ENCODE measurements around the gene RAB11FIP4. TPM values are rescaled to one million over a fixed set of nuclear protein-coding genes. Genes with fewer than 3 reads are reported as not detected.

RAB11FIP4 gene
- total and polyA plus RNA-seq, 9 of the 15 experiments (the other 6 are each of a cell fraction or from before 2014, with no cell fraction given) = 0.62 to 16.6 (median 8.9) TPM

DNA sequence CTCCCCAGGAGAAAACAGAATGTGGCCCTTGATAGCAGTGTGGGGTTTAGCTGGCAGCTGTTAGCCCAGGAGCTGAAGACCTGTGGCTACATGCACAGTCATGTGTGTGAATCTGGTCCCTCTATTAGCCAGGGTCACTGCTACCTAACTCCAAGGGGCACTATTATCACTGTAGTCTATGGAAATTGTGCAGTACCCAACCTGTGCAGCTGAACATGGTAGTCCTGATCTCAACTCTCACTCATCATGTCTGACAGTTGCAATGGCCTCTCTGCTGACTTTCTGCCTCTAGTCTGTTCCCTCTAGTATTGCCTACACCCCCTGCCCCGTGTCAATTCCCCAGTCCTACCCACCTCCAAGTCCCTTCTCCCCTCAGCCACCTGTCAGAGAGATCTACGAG, 67.4 kb downstream of the RAB11FIP4 start (continued):
- TF ChIP-seq, protein P1, sequence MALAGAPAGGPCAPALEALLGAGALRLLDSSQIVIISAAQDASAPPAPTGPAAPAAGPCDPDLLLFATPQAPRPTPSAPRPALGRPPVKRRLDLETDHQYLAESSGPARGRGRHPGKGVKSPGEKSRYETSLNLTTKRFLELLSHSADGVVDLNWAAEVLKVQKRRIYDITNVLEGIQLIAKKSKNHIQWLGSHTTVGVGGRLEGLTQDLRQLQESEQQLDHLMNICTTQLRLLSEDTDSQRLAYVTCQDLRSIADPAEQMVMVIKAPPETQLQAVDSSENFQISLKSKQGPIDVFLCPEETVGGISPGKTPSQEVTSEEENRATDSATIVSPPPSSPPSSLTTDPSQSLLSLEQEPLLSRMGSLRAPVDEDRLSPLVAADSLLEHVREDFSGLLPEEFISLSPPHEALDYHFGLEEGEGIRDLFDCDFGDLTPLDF (CRISPR knock-in tag; IDR thresholded peaks at IDR 0.05) = no peak
- TF ChIP-seq CSDE1 (IDR thresholded peaks at IDR 0.05) (no peak), RUNX1 (IDR thresholded peaks at IDR 0.05; ENCODE audit: low read depth) (no peak)

DNA sequence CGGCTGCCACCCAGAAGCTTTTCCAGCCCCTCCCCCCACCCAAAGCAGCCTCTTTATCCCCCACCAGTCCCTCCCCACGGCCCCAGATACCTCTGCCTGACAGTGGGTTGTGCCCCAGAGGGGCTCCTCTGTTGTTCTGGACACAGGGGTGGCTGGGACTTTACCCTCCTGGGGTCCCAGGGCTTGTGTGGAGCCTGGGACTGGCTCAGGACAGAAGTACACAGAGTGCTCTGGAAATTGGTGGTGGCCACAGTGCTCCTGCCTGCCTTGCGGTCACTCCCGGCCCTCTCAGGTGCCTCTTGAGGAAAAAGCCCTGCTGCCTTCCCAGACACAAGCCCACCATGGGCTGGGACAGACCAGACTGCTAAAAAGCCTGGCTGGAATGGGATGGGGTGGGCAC, 68.2 kb downstream of the RAB11FIP4 start:
- Histone ChIP-seq H2AFZ (ENCODE audit: low read depth, low read length) (no peak overlapping the region), H3K9me3 (replicated peaks; ENCODE audit: control insufficient read depth, insufficient read depth, low read depth, low read length) (no peaks in the 10 kb centered on the region), H3K27ac (ENCODE audit: extremely low read depth, low read depth, low read length) (no peak overlapping the region), H3K9me1 (ENCODE audit: control insufficient read depth, insufficient read depth, low read length) (no peaks in the 10 kb centered on the region), H4K20me1 (replicated peaks; ENCODE audit: control insufficient read depth, insufficient read depth, low read length) (no peaks in the 10 kb centered on the region), H3K36me3 (ENCODE audit: control insufficient read depth, insufficient read depth, low read length) (no peaks in the 10 kb centered on the region), H3K4me2 (ENCODE audit: insufficient read depth, low read length) (no peak overlapping the region), H3K9ac (ENCODE audit: insufficient read depth in 1 of 2, low read depth in 2 of 2, low read length in 2 of 2) (peak overlapping the region in 1 of 2 experiments; percentile 57; a peak in 1 of 4 replicates), H3K4me3 (no peak overlapping the region), H3K79me2 (ENCODE audit: control insufficient read depth, insufficient read depth, low read length) (no peaks in the 10 kb centered on the region), H3K4me1 (replicated peaks in 1 of 2; ENCODE audit: control insufficient read depth in 2 of 2, insufficient read depth in 2 of 2, low read length in 2 of 2) (peaks cover 26 to 34% of the 10 kb centered on the region in 2 experiments), H3K27me3 (ENCODE audit: control insufficient read depth in 2 of 2, insufficient read depth in 2 of 2, low read length in 2 of 2) (no peaks in the 10 kb centered on the region)
- in situ Hi-C loops (cut with MboI) (no loop called here), intact Hi-C loops (cut with micrococcal nuclease) (loop anchor here (5.0 kb wide), 1 partner anchor 48 kb away; no protein-coding TSS in a partner anchor)
- WGBS (ENCODE audit: insufficient coverage, low coverage, missing lambda C conversion rate) = 61% methylated on average over 3 of the region's 4 CpGs
- POLR2A ChIA-PET = interaction anchor here (0.6 to 1.0 kb wide), 2 partner anchors 22 to 33 kb away, joined by 3 read pairs; no protein-coding TSS in a partner anchor
- no TSS peak for BruUV-seq (replicated peaks)
- DNase-seq (ENCODE audit: extremely low read depth in 1 of 4, low spot score in 3 of 4) (no peak), ATAC-seq (no peak), FAIRE-seq (no peak)
- CTCF ChIA-PET (ENCODE audit: low intra/inter-chr PET ratio) = no interaction called here
- TF ChIP-seq ZFP1 (CRISPR knock-in tag; IDR thresholded peaks at IDR 0.05) (no peak), L3MBTL2 (IDR thresholded peaks at IDR 0.05) (no peak), EP300 (IDR thresholded peaks at IDR 0.05; ENCODE audit: low read length) (no peak), ARNT (IDR thresholded peaks at IDR 0.05) (no peak), ZKSCAN1 (IDR thresholded peaks at IDR 0.05; ENCODE audit: low read depth, low read length) (no peak), BRF1 (IDR thresholded peaks at IDR 0.05; ENCODE audit: borderline replicate concordance, extremely low read depth, insufficient read length) (no peak), ZNF384 (IDR thresholded peaks at IDR 0.05; ENCODE audit: low read depth, low read length) (no peak), RBM14 (IDR thresholded peaks at IDR 0.05; ENCODE audit: borderline replicate concordance, insufficient read depth, low read depth, low read length) (no peak), MEIS2 (IDR thresholded peaks at IDR 0.05; ENCODE audit: partially characterized antibody) (no peak), ETV1 (tag; conservative IDR thresholded peaks at IDR 0.05; ENCODE audit: low read depth) (no peak), MTA1 (IDR thresholded peaks at IDR 0.05; ENCODE audit: borderline replicate concordance) (no peak)
- TF ChIP-seq, protein P2, sequence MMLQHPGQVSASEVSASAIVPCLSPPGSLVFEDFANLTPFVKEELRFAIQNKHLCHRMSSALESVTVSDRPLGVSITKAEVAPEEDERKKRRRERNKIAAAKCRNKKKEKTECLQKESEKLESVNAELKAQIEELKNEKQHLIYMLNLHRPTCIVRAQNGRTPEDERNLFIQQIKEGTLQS (IDR thresholded peaks at IDR 0.05) = no peak
- TF ChIP-seq, protein P2 (CRISPR knock-in tag; conservative IDR thresholded peaks at IDR 0.05) = no peak
- TF ChIP-seq, protein P3, sequence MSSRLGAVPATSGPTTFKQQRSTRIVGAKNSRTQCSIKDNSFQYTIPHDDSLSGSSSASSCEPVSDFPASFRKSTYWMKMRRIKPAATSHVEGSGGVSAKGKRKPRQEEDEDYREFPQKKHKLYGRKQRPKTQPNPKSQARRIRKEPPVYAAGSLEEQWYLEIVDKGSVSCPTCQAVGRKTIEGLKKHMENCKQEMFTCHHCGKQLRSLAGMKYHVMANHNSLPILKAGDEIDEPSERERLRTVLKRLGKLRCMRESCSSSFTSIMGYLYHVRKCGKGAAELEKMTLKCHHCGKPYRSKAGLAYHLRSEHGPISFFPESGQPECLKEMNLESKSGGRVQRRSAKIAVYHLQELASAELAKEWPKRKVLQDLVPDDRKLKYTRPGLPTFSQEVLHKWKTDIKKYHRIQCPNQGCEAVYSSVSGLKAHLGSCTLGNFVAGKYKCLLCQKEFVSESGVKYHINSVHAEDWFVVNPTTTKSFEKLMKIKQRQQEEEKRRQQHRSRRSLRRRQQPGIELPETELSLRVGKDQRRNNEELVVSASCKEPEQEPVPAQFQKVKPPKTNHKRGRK (tag; IDR thresholded peaks at IDR 0.05) = no peak
- TF ChIP-seq, protein P4, sequence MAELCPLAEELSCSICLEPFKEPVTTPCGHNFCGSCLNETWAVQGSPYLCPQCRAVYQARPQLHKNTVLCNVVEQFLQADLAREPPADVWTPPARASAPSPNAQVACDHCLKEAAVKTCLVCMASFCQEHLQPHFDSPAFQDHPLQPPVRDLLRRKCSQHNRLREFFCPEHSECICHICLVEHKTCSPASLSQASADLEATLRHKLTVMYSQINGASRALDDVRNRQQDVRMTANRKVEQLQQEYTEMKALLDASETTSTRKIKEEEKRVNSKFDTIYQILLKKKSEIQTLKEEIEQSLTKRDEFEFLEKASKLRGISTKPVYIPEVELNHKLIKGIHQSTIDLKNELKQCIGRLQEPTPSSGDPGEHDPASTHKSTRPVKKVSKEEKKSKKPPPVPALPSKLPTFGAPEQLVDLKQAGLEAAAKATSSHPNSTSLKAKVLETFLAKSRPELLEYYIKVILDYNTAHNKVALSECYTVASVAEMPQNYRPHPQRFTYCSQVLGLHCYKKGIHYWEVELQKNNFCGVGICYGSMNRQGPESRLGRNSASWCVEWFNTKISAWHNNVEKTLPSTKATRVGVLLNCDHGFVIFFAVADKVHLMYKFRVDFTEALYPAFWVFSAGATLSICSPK (IDR thresholded peaks at IDR 0.05; ENCODE audit: borderline replicate concordance) = no peak

Data from K562 (cell line).